ENCODE data around the gene MARS2.
"Not testable (repeated sequence)": the region's sequence is repeated elsewhere in the genome, so short reads cannot be mapped to it uniquely, and the experiment has no call there.

Gene MARS2

GRCh38 chr2:197728555-197729544 lies 23.7 kb downstream of the MARS2 start:
- not testable (repeated sequence) for H3K4me1 Mint-ChIP-seq, H3K4me3 Mint-ChIP-seq

GRCh38 chr2:197740200-197740599 lies 35.0 kb downstream of the MARS2 start:
- Mint-ChIP-seq H3K27me3 (peaks cover 11% of the 10 kb centered on the region), H3K27ac (no peak overlapping the region), H3K36me3 (no peaks in the 10 kb centered on the region), H3K4me3 (no peak overlapping the region), H3K4me1 (no peaks in the 10 kb centered on the region), H3K9me3 (no peaks in the 10 kb centered on the region)

More at GRCh38 chr2:197728555-197729544, 23.7 kb downstream of the MARS2 start:
- H3K36me3 Mint-ChIP-seq, H3K9me3 Mint-ChIP-seq, H3K27me3 Mint-ChIP-seq, H3K27ac Mint-ChIP-seq: not testable (repeated sequence)

Measured in activated naive CD4-positive, alpha-beta T cell treated with anti-CD3 and anti-CD28 coated beads, Interleukin-2, amount 50 U/mL, for 24 hours (primary cell).